Activated B cell treated with CpG ODN at 0.5 μM for 24 hours (primary cell): ENCODE data around the gene SHC1. TPM values are rescaled to one million over a fixed set of nuclear protein-coding genes. Genes with fewer than 3 reads are reported as not detected.

Experiments used
- ATAC-seq: fragments of 200-7000 bp; cut with Tn5 transposase; one replicate; pipeline ENCODE4 v1.10.0; 2021; ENCODE audit warnings: low read depth, mild to moderate bottlenecking, moderate library complexity
- CTCF ChIA-PET: fragments of 350-600 bp; sonication (Branson Sonifier 250); formaldehyde crosslinking; loops from one replicate; lab custom pipeline; 2021; ENCODE audit warnings: antibody characterized with exemption; lab: Charles Lee
- POLR2A ChIA-PET: fragments of 350-600 bp; sonication (Branson Sonifier 250); formaldehyde crosslinking; loops from one replicate; lab custom pipeline; 2021; ENCODE audit warnings: antibody characterized with exemption; lab: Charles Lee
- DNase-seq: peaks from one replicate; pipeline ENCODE4 v3.0.0; 2022
- H3K27ac Mint-ChIP-seq: one replicate; pipeline ENCODE4 v1.8.0; 2020; ENCODE audit warnings: mixed read lengths
- H3K27me3 Mint-ChIP-seq: one replicate; pipeline ENCODE4 v1.8.0; 2021; ENCODE audit warnings: mixed read lengths
- H3K36me3 Mint-ChIP-seq: one replicate; pipeline ENCODE4 v1.8.0; 2021; ENCODE audit warnings: low read depth, mixed read lengths
- H3K4me1 Mint-ChIP-seq: one replicate; pipeline ENCODE4 v1.8.0; 2021; ENCODE audit warnings: mixed read lengths
- H3K4me3 Mint-ChIP-seq: one replicate; pipeline ENCODE4 v1.8.0; 2020; ENCODE audit warnings: mild to moderate bottlenecking, mixed read lengths
- H3K9me3 Mint-ChIP-seq: one replicate; pipeline ENCODE4 v1.8.0; 2020; ENCODE audit warnings: mixed read lengths
- intact Hi-C: fragments of 100-400 bp; cut with micrococcal nuclease; formaldehyde crosslinking; loops from one replicate; pipeline ENCODE4 v1.15.1; 2024
- total RNA-seq: library from RNA; stranded (reverse); gene quantifications from 2 replicates; pipeline ENCODE4 v1.2.3, GENCODE V29; 2022
- TF ChIP-seq, protein P1 (sequence below): fragments of 200-600 bp; IDR thresholded peaks from one replicate; pipeline ENCODE4 v1.8.0; 2022; ENCODE audit warnings: antibody characterized with exemption, mild to moderate bottlenecking

Gene SHC1
- total RNA-seq, 1 donor from 2014 or later = 60.9 TPM

DNA sequence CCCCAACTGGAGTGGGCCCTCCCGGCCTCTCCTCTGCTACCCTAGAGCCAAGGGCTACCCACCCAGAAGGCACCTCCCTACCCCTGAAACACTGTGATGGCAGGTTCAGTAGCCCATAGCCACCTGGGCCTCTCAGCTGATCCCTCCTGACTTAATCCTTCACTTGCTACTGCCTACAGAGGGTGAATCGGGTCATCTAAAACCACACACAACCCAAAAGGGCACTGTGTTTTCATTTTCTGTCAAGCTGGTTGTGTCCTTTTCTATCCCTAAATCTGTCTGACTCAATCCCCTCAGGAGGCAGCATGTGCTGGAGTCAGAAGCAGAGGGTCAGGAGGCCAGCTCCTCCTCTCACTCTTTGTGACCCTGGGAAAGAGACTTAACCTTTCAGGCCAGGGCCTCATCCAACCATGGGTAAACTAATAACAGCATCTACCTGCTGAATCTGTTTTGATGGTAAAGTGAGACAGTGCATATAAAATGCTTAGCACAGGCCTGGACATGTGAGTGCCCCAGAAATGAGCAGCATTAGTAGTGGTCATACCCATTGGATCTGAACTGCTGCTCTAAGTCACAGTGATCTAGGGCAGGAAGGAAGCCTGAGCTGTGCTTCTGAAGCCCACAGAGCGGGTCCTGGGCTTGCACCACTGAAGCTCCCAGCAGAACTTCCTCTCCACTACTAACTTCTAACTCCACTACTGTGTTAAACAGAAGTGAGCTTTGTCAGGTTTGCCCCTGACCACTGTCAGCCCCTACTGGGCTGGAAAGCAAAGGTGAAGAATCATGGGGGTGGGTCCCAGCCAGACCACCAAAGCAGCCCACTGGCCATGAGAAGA, 45.0 kb downstream of the SHC1 start:
- CTCF ChIA-PET = no interaction called here
- Mint-ChIP-seq H3K36me3 (peaks cover 65% of the 10 kb centered on the region), H3K9me3 (no peaks in the 10 kb centered on the region), H3K4me3 (no peak overlapping the region), H3K27me3 (no peaks in the 10 kb centered on the region), H3K27ac (no peak overlapping the region), H3K4me1 (peaks cover 7% of the 10 kb centered on the region)
- TF ChIP-seq, protein P1, sequence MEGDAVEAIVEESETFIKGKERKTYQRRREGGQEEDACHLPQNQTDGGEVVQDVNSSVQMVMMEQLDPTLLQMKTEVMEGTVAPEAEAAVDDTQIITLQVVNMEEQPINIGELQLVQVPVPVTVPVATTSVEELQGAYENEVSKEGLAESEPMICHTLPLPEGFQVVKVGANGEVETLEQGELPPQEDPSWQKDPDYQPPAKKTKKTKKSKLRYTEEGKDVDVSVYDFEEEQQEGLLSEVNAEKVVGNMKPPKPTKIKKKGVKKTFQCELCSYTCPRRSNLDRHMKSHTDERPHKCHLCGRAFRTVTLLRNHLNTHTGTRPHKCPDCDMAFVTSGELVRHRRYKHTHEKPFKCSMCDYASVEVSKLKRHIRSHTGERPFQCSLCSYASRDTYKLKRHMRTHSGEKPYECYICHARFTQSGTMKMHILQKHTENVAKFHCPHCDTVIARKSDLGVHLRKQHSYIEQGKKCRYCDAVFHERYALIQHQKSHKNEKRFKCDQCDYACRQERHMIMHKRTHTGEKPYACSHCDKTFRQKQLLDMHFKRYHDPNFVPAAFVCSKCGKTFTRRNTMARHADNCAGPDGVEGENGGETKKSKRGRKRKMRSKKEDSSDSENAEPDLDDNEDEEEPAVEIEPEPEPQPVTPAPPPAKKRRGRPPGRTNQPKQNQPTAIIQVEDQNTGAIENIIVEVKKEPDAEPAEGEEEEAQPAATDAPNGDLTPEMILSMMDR = no peak
- intact Hi-C loops = no loop called here
- ATAC-seq (no peak), DNase-seq (no peak)
- POLR2A ChIA-PET = interaction anchor here (2.0 kb wide), 1 partner anchor 11 kb away, joined by 9 read pairs; the partner anchor contains the start of gene PMVK

DNA sequence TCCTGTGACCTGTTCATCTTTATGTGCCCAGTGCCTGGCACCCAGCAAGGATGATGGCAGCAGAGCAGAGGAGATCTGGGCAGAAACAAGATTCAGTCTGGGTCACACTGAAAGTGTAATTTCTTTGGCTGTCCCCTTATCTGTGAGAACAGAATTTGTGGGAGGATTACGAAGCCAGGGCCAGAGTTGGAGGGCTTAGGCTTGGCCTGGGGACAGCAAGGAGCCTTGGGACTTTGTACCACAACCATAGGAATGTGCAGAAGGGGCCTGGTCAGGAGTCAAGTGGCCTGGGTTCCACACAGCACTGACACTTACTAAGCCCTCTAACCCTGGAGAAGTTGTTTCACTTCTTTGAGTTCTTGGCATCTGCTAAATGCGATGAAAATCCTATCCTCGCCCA, 46.9 kb downstream of the SHC1 start:
- Mint-ChIP-seq H3K27ac (no peak overlapping the region), H3K4me1 (peaks cover 7% of the 10 kb centered on the region), H3K9me3 (no peaks in the 10 kb centered on the region), H3K36me3 (peaks cover 53% of the 10 kb centered on the region), H3K4me3 (no peak overlapping the region), H3K27me3 (no peaks in the 10 kb centered on the region)
- ChIA-PET CTCF (no interaction called here), POLR2A (no interaction called here)
- ATAC-seq (no peak), DNase-seq (no peak)
- intact Hi-C loops = no loop called here
- TF ChIP-seq, protein P1 = no peak

DNA sequence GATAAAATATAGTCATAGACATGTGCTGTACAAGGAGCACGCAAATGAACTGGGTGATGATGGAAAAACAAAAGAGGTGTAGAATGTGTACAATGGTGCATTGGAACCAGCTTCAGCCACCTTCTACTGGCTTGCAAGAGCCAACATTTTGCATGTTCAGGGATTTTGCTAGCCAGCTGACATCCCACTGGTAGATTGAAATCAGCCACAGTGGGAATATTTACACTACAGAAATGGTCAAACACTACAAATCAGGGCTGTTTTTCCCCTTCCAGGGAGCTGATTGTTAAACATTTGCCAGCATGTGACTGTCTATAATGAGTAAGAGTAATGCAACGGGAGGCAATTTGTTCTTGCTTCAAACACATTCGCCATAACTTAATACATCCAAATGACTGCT, 57.3 kb downstream of the SHC1 start:
- H3K4me3 Mint-ChIP-seq = no peak overlapping the region
- H3K36me3 Mint-ChIP-seq = peaks cover 7% of the 10 kb centered on the region
- no peaks in the 10 kb centered on the region for H3K4me1 Mint-ChIP-seq
- DNase-seq (no peak), ATAC-seq (no peak)
- TF ChIP-seq, protein P1 = no peak
- CTCF ChIA-PET = no interaction called here
- intact Hi-C loops = no loop called here
- no peaks in the 10 kb centered on the region for H3K27me3 Mint-ChIP-seq
- POLR2A ChIA-PET = no interaction called here
- no peaks in the 10 kb centered on the region for H3K9me3 Mint-ChIP-seq
- no peak overlapping the region for H3K27ac Mint-ChIP-seq

DNA sequence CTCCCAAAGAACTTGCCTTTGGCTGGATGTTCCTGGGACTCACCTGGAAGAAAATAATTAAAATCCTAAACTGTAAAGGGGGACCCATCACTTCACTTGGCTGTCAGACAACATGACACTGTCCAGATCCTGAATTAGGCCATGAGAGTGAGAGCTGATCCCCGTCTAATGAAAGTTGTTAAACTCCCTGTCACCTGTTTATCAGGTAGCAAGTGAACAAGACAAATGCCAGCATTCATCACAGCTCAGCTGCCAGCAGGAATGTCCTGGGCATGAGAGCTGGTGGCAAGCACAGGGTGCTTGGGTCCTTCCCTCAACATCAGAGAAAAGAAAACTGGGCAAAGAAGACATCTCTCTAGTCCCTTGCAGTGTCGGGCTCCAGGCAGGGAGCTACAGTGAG, 57.8 kb downstream of the SHC1 start:
- intact Hi-C loops = no loop called here
- Mint-ChIP-seq H3K9me3 (no peaks in the 10 kb centered on the region), H3K27me3 (no peaks in the 10 kb centered on the region), H3K27ac (no peak overlapping the region), H3K4me3 (no peak overlapping the region), H3K4me1 (no peaks in the 10 kb centered on the region), H3K36me3 (peaks cover 7% of the 10 kb centered on the region)
- TF ChIP-seq, protein P1 = no peak
- ATAC-seq (no peak), DNase-seq (no peak)
- ChIA-PET POLR2A (no interaction called here), CTCF (no interaction called here)

Other genes with a start within 250 kb of the SHC1 start
- 0.44 and 1.1 TPM in 2 replicates for gene KCNN3, start 100.5 kb downstream of the SHC1 start, total RNA-seq
- gene PMVK, start 34.0 kb downstream of the SHC1 start, total RNA-seq = 24.6 and 26.3 TPM in 2 replicates
- gene PBXIP1, start 14.6 kb downstream of the SHC1 start, total RNA-seq = 42.4 and 43.2 TPM in 2 replicates
- gene PYGO2, start 9.0 kb downstream of the SHC1 start, total RNA-seq = 33.1 and 38.1 TPM in 2 replicates
- 25.3 and 26.6 TPM in 2 replicates for gene CKS1B, start 3.9 kb upstream of the SHC1 start, total RNA-seq
- gene FLAD1, start 12.6 kb upstream of the SHC1 start, total RNA-seq = 64.1 and 69.0 TPM in 2 replicates
- 1.8 and 2.4 TPM in 2 replicates for gene LENEP, start 22.8 kb upstream of the SHC1 start, total RNA-seq
- gene ZBTB7B, start 32.1 kb upstream of the SHC1 start, total RNA-seq = 56.2 and 56.6 TPM in 2 replicates
- gene DCST2, start 63.0 kb upstream of the SHC1 start, total RNA-seq = 1.0 TPM in 1 of 2 replicates, not detected in the other
- not detected in 2 replicates for gene DCST1, start 63.1 kb upstream of the SHC1 start, total RNA-seq
- gene ADAM15, start 80.6 kb upstream of the SHC1 start, total RNA-seq = 11.3 and 13.7 TPM in 2 replicates
- gene EFNA4, start 93.0 kb upstream of the SHC1 start, total RNA-seq = 7.8 and 9.5 TPM in 2 replicates
- gene EFNA3, start 108.1 kb upstream of the SHC1 start, total RNA-seq = 1.2 and 1.7 TPM in 2 replicates
- 0.29 TPM in 1 of 2 replicates, not detected in the other for gene EFNA1, start 157.1 kb upstream of the SHC1 start, total RNA-seq
- gene SLC50A1, start 165.1 kb upstream of the SHC1 start, total RNA-seq = 77.3 and 85.2 TPM in 2 replicates
- gene DPM3, start 169.8 kb upstream of the SHC1 start, total RNA-seq = 33.2 and 36.8 TPM in 2 replicates
- 128 and 132 TPM in 2 replicates for gene KRTCAP2, start 202.6 kb upstream of the SHC1 start, total RNA-seq
- 1.2 and 1.9 TPM in 2 replicates for gene TRIM46, start 203.1 kb upstream of the SHC1 start, total RNA-seq
- 9.7 and 15.3 TPM in 2 replicates for gene THBS3, start 237.2 kb upstream of the SHC1 start, total RNA-seq
- gene MTX1, start 237.9 kb upstream of the SHC1 start, total RNA-seq = 36.7 and 38.2 TPM in 2 replicates